ENCODE measurements around the gene GCLC.

GCLC gene

DNA sequence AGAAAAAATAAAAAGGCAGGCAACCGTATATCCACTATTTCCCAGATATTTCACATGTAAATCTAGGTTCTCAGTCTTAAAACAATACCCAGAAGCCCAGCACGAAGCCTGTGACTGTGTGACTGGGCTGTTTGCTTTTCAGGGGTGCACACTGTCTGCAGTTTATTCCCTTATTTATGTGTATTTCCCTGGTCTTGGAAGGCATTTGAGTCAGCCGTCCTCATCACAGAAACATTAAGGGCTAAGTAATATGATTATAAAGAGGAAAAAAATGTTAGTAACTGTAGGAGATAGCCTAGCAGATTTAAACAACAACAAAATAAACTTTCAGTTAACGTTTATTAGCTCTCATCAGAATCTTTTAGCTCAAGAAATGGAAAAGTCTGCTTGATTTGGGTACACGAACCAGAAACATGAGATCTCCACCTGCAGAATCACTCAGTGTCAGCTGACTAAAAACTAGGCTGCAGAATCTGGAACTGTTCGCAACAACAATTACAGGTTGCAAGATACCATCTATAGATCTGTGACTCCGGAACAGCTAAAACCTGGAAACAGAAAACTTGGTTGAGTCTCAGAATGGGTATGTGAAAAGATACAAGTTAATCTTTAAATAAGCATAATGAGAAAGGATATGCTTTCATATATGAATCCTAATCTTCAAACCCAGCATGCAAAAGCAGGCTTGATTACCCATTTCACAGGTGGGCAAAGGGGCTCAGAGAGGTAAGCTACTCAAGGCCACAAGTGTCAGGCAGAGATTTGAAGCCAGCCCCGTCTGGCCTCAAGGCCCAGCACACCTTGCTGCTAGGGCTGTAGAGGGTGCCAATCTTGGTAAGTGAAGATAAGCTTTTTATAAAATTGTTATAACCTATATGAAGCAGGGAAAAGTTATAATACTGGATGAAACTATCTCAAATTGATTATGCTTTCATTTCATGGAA is 21.1 kb downstream of the GCLC start:
- no peak for DNase-seq

DNA sequence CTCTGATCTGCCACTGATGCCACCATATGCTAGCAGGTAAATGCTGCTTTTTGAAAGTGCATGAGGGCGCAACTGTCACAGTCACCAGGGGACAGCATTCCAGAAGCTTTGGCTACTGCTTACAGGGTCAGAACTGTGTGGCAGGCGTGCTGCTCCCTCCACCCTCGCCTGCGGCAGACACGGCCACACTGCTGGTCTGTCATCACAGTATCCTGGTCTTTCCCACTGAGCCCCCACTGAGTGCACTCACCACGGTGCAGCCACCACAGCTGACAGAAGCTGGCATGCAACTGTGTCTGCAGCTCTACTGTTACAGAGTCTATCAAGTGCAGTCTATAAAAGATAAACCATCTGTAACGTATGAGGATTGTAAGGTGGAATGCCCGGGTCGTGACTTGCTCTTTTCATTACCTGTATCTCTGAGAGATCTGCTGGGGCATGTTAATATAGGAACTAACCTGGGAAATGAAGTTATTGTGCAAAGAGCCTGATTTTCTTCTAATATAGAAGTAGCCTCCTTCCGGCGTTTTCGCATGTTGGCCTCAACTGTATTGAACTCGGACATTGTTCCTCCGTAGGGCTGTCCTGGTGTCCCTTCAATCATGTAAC is 24.5 kb downstream of the GCLC start:
- DNase-seq, result no peak

DNA sequence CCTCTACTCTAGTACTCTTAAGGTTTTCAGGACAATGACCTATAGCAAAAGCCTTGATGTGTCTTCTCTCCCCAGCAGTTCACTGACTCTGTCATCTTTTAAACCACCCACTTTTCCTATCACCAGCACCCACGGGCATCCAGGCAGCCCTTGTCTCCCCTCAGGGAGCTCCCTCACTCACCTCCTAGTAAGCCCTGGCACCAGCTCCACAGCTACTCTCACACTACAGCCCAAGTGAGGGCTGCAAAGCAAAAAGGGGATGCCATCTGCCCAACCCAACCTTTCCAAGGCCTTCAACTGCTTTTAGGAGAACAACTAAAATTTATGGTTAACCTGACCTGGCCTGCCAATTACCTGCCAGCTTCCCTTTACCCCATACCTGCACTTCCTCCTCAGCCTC is 26.0 kb downstream of the GCLC start:
- DNase-seq, result no peak

- DNase-seq, result no peak
These were observed 27.9 kb downstream of the GCLC start for GRCh38 chr6:53517021-53517420.

DNA sequence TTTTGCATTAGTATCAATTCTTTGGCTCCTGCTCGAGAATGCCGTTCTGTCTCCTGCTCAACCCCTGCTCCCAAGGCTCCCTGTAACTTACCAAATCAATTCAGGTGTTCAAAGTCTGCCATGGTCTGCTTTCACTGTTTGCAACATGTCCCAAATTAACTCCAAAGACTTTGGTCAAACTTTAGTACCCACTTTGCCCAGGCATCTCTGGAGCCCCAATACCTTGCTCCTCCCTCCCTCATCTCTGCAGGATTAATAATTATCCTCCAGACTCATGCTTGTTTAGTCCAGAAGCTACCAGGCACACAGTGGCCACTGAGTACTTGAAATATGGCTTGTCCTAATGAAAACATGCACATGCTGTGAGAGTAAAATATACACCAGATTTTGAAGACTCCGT is 30.2 kb downstream of the GCLC start:
- DNase-seq, result no peak

DNA sequence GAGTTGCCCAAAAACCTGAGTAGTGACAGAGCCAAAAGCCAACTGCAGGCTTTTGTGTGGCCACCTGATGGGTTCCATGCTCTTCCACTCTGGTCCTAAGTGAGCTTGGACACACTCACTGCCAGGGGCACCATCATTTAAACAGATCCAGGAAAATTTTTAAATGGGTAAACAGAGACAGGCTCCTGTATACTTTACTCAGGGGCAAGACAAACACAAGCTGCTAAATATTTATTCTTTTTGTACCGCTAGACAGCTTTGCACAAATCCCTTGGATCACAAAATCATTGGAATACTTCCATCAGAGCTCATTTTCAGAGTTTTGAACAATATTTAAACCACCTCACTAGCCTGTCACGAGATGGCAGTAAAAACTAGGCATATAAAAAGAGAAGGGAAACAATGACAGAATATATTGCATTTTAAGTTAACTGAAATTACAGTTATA is 31.4 kb downstream of the GCLC start:
- DNase-seq, result no peak

DNA sequence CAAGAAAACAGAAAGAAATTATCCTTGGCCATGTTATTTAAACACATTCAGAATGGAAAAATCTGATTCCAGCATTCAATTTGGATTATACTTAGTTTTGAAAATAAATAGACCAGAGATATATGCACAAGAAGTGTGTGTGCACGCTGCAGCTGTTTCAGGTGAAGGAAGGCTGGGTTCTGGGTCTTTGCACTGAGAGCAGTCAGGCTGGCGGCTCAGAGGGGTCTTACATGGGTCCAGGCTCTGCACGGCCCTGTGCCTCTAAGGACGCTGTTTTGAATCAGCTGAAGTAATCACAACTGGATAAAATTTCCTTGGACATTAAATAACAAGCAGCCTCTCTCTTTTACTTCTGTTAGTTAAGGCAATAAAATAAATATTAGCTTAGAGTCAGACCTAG is 31.8 kb downstream of the GCLC start:
- DNase-seq, result no peak

DNA sequence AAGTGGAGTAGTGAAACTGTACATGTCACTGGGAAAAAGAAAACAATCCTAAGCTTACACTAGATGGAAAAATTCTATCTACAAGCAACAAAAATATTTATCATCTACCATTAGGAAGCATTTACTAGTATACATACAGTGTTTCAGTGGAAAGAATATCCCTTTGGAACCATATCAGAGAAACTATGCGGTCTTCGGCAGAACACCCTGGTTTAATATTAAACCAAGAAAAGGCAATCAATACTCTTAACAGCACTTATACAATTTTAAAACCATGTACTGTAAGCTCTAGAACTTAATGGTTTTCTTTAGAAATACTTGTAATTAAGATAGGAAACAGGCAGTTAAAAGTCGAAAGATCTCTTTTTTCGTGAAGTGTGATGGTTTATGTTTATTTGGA is 32.3 kb downstream of the GCLC start:
- DNase-seq, result no peak

DNA sequence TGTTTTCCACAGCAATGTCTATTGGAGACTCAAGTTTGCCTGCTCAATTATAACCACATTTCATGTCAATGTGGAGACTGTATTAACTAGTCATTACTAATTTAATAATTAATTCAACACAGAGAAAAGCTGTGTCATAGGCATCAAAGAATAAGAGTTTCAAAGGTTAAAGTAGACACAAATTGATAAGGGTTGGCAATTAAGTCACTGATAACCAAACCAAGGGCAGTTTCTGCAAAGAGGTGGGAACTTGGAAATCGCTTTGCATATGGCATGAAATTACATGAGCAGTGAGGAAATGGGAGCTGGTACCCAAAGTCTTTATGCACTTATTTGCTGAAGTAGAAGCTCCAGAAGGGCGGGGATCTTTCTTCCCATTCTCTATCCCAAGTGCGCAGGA is 34.2 kb downstream of the GCLC start:
- no peak for DNase-seq

- no peak for DNase-seq
These were observed 38.0 kb downstream of the GCLC start for GRCh38 chr6:53506872-53507271.

DNA sequence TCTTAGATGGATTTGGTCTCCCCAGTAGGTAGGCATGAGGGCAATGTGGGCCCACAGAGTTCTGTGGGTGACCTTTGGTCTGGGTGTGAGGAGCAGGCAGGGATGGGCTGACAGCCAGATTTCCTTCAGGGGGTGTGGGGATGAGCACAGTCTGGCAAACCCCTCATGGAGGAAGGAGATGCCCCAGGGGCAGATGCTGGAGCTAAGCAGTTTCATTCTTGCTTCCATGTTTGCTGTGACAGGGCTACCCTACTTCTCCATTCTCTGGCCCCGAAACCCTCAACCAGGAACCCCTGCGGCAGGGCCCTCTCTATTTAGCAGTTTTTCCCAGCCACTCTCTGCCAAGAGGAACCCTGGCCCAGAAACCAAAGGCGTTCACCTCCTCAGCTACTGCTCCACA is 40.4 kb downstream of the GCLC start:
- no peak for DNase-seq

- DNase-seq, result no peak
These were observed 41.8 kb downstream of the GCLC start for GRCh38 chr6:53503060-53503459.

DNA sequence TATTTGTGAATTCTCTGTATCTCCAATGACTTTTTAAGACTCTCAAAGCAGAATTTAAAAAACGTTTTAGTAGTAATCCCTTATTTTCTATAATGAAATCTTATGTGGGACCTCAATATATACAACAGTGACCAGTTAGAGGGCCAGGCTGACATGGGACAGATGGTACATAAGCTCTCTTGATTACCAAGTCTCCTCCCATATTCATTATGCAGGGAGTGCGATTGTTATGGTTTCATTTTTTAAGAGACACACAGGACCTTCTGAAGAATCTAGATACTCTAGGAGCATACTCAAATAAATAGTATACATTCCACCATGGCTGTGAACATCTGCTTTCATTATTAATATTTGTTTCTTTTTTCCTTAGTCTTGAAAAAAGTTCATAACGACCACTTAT is 43.5 kb downstream of the GCLC start:
- DNase-seq, result no peak

DNA sequence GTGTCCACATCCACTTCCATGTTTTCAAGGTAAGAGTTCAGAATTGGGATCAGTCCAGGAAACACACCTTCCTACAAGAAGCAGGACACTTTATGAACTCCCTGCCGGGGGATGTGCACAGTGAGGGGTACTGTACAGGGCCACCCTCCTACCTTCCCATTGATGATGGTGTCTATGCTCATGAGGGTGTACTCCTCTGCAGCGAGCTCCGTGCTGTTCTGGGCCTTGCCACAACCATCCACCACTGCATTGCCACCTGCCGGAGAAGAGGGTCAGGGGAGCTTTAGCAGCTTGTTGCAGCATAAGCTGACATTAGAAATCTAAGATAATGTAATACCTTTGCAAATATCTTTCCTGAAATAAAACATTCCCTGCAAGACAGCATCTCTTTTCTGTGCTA is 44.8 kb downstream of the GCLC start:
- no peak for DNase-seq

DNA sequence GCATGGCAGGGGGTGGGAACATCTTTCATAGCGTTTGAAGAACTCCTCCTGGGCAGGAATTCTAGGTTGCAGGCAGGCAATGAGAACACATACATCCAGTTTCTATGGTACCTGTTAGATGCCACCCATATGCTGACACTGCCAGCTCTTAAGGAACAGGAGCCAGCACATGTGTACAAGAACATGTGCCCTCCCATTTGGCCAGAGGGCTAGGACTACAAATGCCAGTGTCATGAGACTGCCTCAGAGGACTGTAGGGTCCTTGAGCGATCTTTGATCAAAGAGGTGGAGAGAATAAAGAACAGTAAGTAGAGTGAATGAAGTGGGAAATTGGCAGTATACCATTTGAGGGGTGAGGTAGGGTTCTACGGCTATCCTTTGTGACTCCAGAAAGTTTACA is 45.8 kb downstream of the GCLC start:
- no peak for DNase-seq

GRCh38 chr6:53498649-53499048 is 46.3 kb downstream of the GCLC start:
- peak; percentile 46 for DNase-seq

DNA sequence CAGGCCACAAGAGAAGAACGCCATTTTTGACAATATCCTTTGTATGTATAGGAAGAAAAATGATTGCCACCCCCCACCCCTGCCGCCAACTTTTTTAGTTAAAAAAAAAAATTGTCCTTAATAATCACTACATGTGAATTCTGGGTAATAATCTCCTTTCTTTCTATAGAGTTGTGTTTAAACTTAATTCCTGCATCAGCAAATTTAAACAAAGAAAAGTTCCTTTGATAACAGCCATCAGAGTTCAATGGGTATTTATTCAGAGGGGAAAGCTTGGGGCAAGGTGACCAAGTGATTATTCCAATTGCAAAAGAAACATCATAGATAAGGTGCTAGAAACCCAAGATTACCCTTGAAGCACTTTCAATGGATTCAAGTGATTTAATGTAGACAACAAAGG is 47.0 kb downstream of the GCLC start:
- DNase-seq, result no peak

GRCh38 chr6:53496797-53497375 is 48.0 kb downstream of the GCLC start:
- peak; percentile 85 for DNase-seq

- DNase-seq, result no peak
These were observed 49.1 kb downstream of the GCLC start for GRCh38 chr6:53495506-53496499.

DNA sequence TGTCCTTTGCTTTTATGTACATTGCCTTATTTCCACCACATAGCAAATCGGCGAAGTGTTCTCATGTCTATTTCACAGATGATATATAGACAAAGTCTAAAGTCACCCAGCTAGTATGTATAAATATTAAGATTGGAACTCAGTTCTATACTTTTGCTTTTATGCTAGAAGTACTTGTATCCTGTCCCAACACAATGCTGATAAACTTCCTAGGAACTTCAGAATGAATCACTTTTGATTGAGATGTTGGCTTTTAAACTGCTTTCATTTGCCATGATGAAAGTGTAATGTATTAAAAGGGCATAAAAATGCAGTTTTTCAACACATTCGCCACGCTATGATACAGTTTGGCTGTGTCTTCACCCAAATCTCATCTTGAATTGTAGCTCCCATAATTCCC is 50.8 kb downstream of the GCLC start:
- DNase-seq, result peak; percentile 32

- DNase-seq, result peak; percentile 21
These were observed 51.3 kb downstream of the GCLC start for GRCh38 chr6:53493635-53494025.

- DNase-seq, result peak; percentile 69
These were observed 51.9 kb downstream of the GCLC start for GRCh38 chr6:53492860-53493634.

Measured in fibroblast of upper back skin (primary cell).